ENCODE data around the gene SHLD1. TPM values are rescaled to one million over a fixed set of nuclear protein-coding genes. Genes with fewer than 3 reads are reported as not detected.
"Not testable (repeated sequence)": the region's sequence is repeated elsewhere in the genome, so short reads cannot be mapped to it uniquely, and the experiment has no call there.

Gene SHLD1
- total RNA-seq, 2 experiments from 2014 or later, result 7.0 to 7.9 TPM

GRCh38 chr20:5767493-5768098, 17.4 kb downstream of the SHLD1 start:
- peaks cover 10% of the 10 kb centered on the region for H3K36me3 Mint-ChIP-seq (ENCODE audit: low read depth)
- no peaks in the 10 kb centered on the region for H3K27me3 Mint-ChIP-seq (ENCODE audit: low read depth)
- no peaks in the 10 kb centered on the region for H3K9me3 Mint-ChIP-seq (ENCODE audit: insufficient read depth)
- no peak overlapping the region for H3K27ac Mint-ChIP-seq
- ATAC-seq, result no peak
- H3K4me3 Mint-ChIP-seq, result no peak overlapping the region
- ChIA-PET CTCF (interaction anchor here (2.3 kb wide), 1 partner anchor 20 kb away, joined by 9 read pairs; no protein-coding TSS in a partner anchor), POLR2A (no interaction called here)
- H3K4me1 Mint-ChIP-seq (ENCODE audit: low read depth), result peaks cover 4% of the 10 kb centered on the region
- no peak for DNase-seq

- no peak for DNase-seq
- ChIA-PET POLR2A (no interaction called here), CTCF (interaction anchor here (2.1 kb wide), 1 partner anchor 18 kb away, joined by 7 read pairs; no protein-coding TSS in a partner anchor)
- H3K4me3 Mint-ChIP-seq, result no peak overlapping the region
- H3K4me1 Mint-ChIP-seq (ENCODE audit: low read depth), result peaks cover 4% of the 10 kb centered on the region
- no peak overlapping the region for H3K27ac Mint-ChIP-seq
- H3K36me3 Mint-ChIP-seq (ENCODE audit: low read depth), result peaks cover 26% of the 10 kb centered on the region
- no peaks in the 10 kb centered on the region for H3K27me3 Mint-ChIP-seq (ENCODE audit: low read depth)
- no peak for ATAC-seq
- no peaks in the 10 kb centered on the region for H3K9me3 Mint-ChIP-seq (ENCODE audit: insufficient read depth)
These were observed 20.2 kb downstream of the SHLD1 start for GRCh38 chr20:5770231-5770986.

DNA sequence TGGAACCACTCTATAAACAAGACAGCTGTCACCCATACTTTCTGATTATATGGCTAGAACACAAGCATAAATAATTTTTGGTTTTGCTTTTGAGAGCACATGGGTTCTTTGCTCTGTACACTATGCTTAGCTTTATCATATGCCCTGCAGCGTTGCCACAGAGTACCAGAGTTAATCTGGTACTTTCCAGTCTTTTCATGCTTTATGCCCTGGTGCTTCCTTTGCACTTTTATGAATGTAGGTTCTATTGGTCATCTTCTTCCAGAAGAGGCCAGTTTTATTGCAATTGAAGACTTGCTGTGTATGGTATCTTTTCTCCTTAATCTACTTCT, 20.8 kb downstream of the SHLD1 start:
- CTCF ChIA-PET, result interaction anchor here (2.1 kb wide), 1 partner anchor 17 kb away, joined by 7 read pairs; no protein-coding TSS in a partner anchor
- ATAC-seq, result no peak
- no peaks in the 10 kb centered on the region for H3K27me3 Mint-ChIP-seq (ENCODE audit: low read depth)
- no peak for DNase-seq
- H3K4me1 Mint-ChIP-seq (ENCODE audit: low read depth), result peaks cover 4% of the 10 kb centered on the region
- H3K4me3 Mint-ChIP-seq, result no peak overlapping the region
- H3K36me3 Mint-ChIP-seq (ENCODE audit: low read depth), result peaks cover 27% of the 10 kb centered on the region
- H3K9me3 Mint-ChIP-seq (ENCODE audit: insufficient read depth), result no peaks in the 10 kb centered on the region
- POLR2A ChIA-PET, result no interaction called here
- H3K27ac Mint-ChIP-seq, result no peak overlapping the region

GRCh38 chr20:5772704-5773103, 22.5 kb downstream of the SHLD1 start:
- Mint-ChIP-seq H3K9me3 (ENCODE audit: insufficient read depth) (no peaks in the 10 kb centered on the region), H3K36me3 (ENCODE audit: low read depth) (peaks cover 30% of the 10 kb centered on the region), H3K27ac (no peak overlapping the region), H3K4me3 (no peak overlapping the region), H3K4me1 (ENCODE audit: low read depth) (peaks cover 4% of the 10 kb centered on the region), H3K27me3 (ENCODE audit: low read depth) (no peaks in the 10 kb centered on the region)
- DNase-seq (no peak), ATAC-seq (no peak)
- ChIA-PET POLR2A (no interaction called here), CTCF (interaction anchor here (0.7 kb wide), 1 partner anchor 205 kb away, joined by 3 read pairs; no protein-coding TSS in a partner anchor)

DNA sequence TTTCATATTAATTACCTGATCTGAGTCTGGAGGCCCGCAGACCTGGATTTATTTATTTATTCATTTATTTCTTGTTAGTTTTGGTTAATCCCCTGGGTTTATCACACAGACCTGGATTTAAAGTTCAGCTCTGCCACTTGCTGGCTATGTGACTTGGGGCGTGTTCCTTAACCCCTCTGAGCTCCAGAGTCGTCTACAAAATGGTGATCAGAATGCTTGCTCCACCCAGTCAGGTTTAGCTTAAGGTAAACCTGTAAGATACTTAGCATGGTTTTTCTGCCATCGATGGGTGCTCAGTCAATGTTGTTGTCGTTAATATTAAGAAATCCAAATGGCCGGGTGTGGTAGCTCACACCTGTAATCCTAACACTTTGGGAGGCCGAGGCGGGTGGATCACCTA, 23.4 kb downstream of the SHLD1 start:
- H3K36me3 Mint-ChIP-seq (ENCODE audit: low read depth), result peaks cover 27% of the 10 kb centered on the region
- DNase-seq (no peak), ATAC-seq (no peak)
- H3K27me3 Mint-ChIP-seq (ENCODE audit: low read depth), result no peaks in the 10 kb centered on the region
- H3K4me3 Mint-ChIP-seq, result no peak overlapping the region
- peaks cover 4% of the 10 kb centered on the region for H3K4me1 Mint-ChIP-seq (ENCODE audit: low read depth)
- POLR2A ChIA-PET, result no interaction called here
- CTCF ChIA-PET, result no interaction called here
- no peaks in the 10 kb centered on the region for H3K9me3 Mint-ChIP-seq (ENCODE audit: insufficient read depth)
- no peak overlapping the region for H3K27ac Mint-ChIP-seq

DNA sequence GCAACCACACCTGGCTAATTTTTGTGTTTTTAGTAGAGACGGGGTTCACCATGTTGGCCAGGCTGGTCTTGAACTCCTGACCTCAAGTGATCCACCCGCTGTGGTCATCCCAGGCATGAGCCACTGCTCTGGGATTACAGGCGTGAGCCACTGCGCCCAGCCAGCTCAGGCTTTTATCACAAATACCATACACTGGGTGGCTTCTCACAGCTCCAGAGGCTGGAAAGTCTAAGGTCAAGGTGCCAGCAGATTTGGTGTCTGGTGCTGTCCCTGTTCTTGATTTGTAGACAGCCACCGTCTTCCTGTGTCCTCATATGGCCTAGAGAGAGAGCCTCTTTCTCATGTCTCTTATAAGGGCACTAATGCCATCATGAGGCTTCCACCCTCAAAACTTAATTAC, 25.9 kb downstream of the SHLD1 start:
- H3K4me1 Mint-ChIP-seq (ENCODE audit: low read depth), result peaks cover 2% of the 10 kb centered on the region
- CTCF ChIA-PET, result interaction anchor here (0.6 to 1.3 kb wide), 2 partner anchors 12 to 186 kb away, joined by 3 to 5 read pairs; no protein-coding TSS in a partner anchor
- no peak overlapping the region for H3K27ac Mint-ChIP-seq
- H3K36me3 Mint-ChIP-seq (ENCODE audit: low read depth), result peaks cover 29% of the 10 kb centered on the region
- H3K4me3 Mint-ChIP-seq, result no peak overlapping the region
- no peaks in the 10 kb centered on the region for H3K9me3 Mint-ChIP-seq (ENCODE audit: insufficient read depth)
- no peaks in the 10 kb centered on the region for H3K27me3 Mint-ChIP-seq (ENCODE audit: low read depth)
- ATAC-seq (no peak), DNase-seq (no peak)
- POLR2A ChIA-PET, result no interaction called here

DNA sequence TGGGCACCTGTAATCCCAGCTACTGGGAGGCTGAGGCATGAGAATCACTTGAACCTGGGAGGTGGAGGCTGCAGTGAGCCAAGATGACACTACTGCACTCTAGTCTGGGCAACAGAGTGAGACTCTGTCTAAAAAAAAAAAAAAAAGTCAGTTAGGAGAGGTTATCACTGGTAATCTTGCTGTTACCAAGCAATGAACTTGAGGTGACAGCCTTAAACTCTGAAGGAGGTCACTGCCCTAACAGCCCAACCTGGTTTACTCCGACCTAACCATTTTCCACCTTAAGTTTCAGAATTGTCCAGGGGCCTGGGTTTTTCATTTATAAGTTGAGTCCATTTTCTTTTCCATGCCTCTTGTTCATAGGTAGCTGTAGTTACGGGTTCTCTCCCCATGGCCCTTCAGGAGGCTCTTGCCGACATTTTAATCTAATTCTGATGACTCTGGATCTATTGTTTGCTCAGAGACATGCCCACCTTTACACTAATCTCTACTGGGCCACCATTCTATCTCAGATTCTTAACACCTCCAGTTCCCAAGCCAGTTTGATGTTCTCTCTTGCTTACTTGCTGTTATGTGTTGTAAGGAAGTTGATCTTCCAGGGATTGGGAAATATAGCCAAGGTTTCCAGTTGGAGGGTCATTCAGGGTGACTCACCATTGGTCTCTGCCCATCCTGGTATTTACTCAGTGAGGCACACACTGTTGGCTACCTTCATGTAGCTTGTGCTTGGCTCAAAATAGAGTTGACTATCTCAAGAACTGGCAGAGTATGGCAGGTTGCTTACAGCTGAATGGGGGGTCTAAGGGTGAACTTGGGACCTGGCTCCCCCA, 29.1 kb downstream of the SHLD1 start:
- Mint-ChIP-seq H3K4me3 (no peak overlapping the region), H3K4me1 (ENCODE audit: low read depth) (peaks cover 2% of the 10 kb centered on the region), H3K27me3 (ENCODE audit: low read depth) (no peaks in the 10 kb centered on the region), H3K27ac (no peak overlapping the region), H3K9me3 (ENCODE audit: insufficient read depth) (no peaks in the 10 kb centered on the region), H3K36me3 (ENCODE audit: low read depth) (peaks cover 16% of the 10 kb centered on the region)
- ChIA-PET POLR2A (no interaction called here), CTCF (interaction anchor here (3.0 kb wide), 1 partner anchor 9 kb away, joined by 16 read pairs; no protein-coding TSS in a partner anchor)
- no peak for ATAC-seq
- no peak for DNase-seq

DNA sequence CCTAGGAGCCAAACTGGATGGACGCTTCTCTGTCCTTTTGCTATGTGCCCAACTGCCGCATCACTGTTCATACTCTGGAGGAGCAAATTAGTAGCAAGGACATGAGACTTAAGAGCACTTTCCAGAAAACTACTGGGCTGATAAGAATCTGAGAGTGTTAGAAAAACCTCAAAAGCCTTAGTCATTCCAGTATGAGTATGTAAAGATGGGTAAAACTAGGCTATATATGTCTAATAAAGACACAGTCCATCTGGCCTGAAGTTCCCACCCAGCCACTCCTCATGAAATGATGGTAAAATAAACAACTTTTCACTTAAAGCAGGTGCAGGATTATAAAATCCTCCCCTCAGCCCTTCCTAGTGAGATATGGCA, 30.6 kb downstream of the SHLD1 start:
- no peaks in the 10 kb centered on the region for H3K27me3 Mint-ChIP-seq (ENCODE audit: low read depth)
- CTCF ChIA-PET, result interaction anchor here (3.4 kb wide), 1 partner anchor 252 kb away, joined by 15 read pairs; no protein-coding TSS in a partner anchor
- H3K9me3 Mint-ChIP-seq (ENCODE audit: insufficient read depth), result no peaks in the 10 kb centered on the region
- DNase-seq (no peak), ATAC-seq (no peak)
- POLR2A ChIA-PET, result no interaction called here
- peaks cover 2% of the 10 kb centered on the region for H3K4me1 Mint-ChIP-seq (ENCODE audit: low read depth)
- H3K27ac Mint-ChIP-seq, result no peak overlapping the region
- H3K36me3 Mint-ChIP-seq (ENCODE audit: low read depth), result peaks cover 11% of the 10 kb centered on the region
- H3K4me3 Mint-ChIP-seq, result no peak overlapping the region

DNA sequence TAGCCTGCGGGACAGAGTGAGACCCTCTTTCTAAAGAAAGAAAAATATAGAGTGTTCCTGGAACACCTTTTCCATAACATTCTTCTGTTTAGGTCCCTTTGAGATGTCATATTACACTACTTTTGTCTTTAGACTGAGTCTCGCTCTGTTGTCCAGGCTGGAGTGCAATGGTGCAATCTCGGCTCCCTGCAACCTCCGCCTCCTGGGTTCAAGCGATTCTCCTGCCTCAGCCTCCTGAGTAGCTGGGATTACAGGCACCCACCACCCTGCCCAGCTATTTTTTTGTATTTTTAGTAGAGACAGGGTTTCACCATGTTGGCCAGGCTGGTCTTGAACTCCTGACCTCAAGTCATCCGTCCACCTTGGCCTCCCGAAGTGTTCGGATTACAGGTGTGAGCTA, 31.2 kb downstream of the SHLD1 start:
- H3K4me1 Mint-ChIP-seq (ENCODE audit: low read depth); H3K27me3 Mint-ChIP-seq (ENCODE audit: low read depth); H3K4me3 Mint-ChIP-seq; H3K9me3 Mint-ChIP-seq (ENCODE audit: insufficient read depth); POLR2A ChIA-PET; DNase-seq; ATAC-seq; H3K27ac Mint-ChIP-seq: not testable (repeated sequence)
- CTCF ChIA-PET, result interaction anchor here (0.8 to 3.4 kb wide), 2 partner anchors 212 to 252 kb away, joined by 3 to 15 read pairs; no protein-coding TSS in a partner anchor
- peaks cover 11% of the 10 kb centered on the region for H3K36me3 Mint-ChIP-seq (ENCODE audit: low read depth)

DNA sequence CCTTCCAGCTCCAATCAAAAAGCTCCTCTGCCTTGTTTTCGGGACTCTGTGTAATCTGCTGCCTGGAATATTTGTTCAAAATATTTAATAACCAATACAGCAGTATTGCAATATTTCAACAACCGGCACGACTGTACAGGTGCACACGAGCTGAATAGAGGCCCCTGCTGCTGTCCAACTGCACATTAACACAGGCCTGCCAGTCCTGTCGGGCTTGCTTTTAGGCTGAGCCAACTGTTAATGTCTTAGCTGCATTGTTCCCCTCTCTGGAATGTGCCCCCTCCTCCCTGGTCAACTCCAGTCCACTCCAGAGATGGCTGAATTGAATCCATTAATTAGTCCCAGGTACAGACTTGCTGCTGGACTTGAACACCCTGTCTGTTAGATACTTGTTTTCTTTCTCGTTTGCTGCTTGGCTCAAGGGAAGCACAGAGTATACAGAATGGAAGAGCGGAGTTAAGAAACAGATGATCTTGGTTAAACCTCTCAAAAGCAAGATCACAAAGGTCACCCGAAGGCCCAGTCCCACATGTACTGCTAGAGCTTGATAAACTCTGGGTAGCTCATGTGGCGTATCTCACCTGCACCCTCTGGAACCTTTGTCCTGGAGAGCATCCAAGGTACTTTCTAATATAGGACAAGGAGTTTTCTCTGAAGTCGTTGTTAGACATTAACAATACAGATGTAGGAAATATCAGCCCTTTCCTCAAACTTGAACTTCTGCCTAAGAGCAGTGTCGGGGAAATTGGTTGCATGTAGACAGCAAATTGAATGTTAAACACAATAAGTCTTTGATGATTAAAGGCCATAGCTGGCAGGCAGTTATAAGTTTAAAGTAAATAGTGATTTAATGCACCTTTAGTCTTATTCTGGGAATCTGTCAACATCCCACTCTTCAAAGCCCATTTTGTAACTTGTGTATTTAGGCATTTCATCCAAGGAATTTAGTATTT, 31.9 kb downstream of the SHLD1 start:
- H3K9me3 Mint-ChIP-seq (ENCODE audit: insufficient read depth), result no peaks in the 10 kb centered on the region
- H3K27ac Mint-ChIP-seq, result no peak overlapping the region
- H3K36me3 Mint-ChIP-seq (ENCODE audit: low read depth), result peaks cover 11% of the 10 kb centered on the region
- CTCF ChIA-PET, result interaction anchor here (0.8 to 3.4 kb wide), 2 partner anchors 213 to 253 kb away, joined by 3 to 15 read pairs; no protein-coding TSS in a partner anchor
- POLR2A ChIA-PET, result no interaction called here
- no peaks in the 10 kb centered on the region for H3K27me3 Mint-ChIP-seq (ENCODE audit: low read depth)
- H3K4me3 Mint-ChIP-seq, result no peak overlapping the region
- no peak for DNase-seq
- peaks cover 2% of the 10 kb centered on the region for H3K4me1 Mint-ChIP-seq (ENCODE audit: low read depth)
- ATAC-seq, result no peak

DNA sequence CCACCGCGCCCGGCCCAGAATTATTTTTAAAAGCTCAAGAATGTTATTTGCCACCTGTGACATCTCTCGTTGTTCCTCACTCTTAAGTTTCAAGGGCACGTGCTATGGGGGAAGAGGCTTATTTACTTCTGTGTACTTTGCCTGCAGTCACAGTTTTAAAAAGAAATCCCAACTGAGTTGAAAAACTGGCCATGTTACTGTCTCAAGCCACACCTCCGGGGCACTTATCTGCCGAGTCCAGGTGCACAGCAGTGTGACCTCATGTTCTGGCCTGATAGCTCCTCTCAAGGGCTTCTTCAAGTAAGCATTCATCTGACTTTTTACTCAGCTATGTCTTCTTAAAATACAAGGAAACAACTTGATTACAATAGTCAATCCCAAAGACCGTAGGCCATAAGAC, 34.5 kb downstream of the SHLD1 start:
- no peak overlapping the region for H3K27ac Mint-ChIP-seq
- ChIA-PET CTCF (interaction anchor here (0.9 to 7.7 kb wide), 3 partner anchors 215 to 254 kb away, joined by 3 to 157 read pairs (median 93); no protein-coding TSS in a partner anchor), POLR2A (no interaction called here)
- no peak for ATAC-seq
- H3K4me1 Mint-ChIP-seq (ENCODE audit: low read depth), result peaks cover 9% of the 10 kb centered on the region
- DNase-seq, result no peak
- H3K9me3 Mint-ChIP-seq (ENCODE audit: insufficient read depth), result no peaks in the 10 kb centered on the region
- peaks cover 10% of the 10 kb centered on the region for H3K36me3 Mint-ChIP-seq (ENCODE audit: low read depth)
- H3K4me3 Mint-ChIP-seq, result no peak overlapping the region
- no peaks in the 10 kb centered on the region for H3K27me3 Mint-ChIP-seq (ENCODE audit: low read depth)
